Measurements from ENCODE around the gene TENM4. TPM values are rescaled to one million over a fixed set of nuclear protein-coding genes. Genes with fewer than 3 reads are reported as not detected.
A peak's percentile ranks its signal among the peaks of the same experiment; 100 is the strongest.

The TENM4 gene
- total and polyA plus RNA-seq, 4 experiments from 2014 or later = 0.25 to 0.28 TPM; not detected in 2

GRCh38 chr11:79332017-79332416 lies 108.8 kb downstream of the TENM4 start:
- Mint-ChIP-seq H3K27me3 (no peaks in the 10 kb centered on the region), H3K4me1 (no peaks in the 10 kb centered on the region), H3K27ac (no peak overlapping the region), H3K4me3 (no peak overlapping the region), H3K9me3 (peaks cover 0 to 3% (median 0%) of the 10 kb centered on the region in 8 donors), H3K36me3 (no peaks in the 10 kb centered on the region)
- no peaks in the 10 kb centered on the region for H3K4me1 ChIP-seq (ENCODE audit: insufficient read depth, low read length)
- H3K4me3 ChIP-seq (ENCODE audit: low read length in 2 of 2) = no peak overlapping the region
- intact Hi-C loops (cut with micrococcal nuclease) = no loop called here
- H3K9me3 ChIP-seq (ENCODE audit: control insufficient read depth in 1 of 2, low read length in 2 of 2) = no peaks in the 10 kb centered on the region
- H3K27me3 ChIP-seq (ENCODE audit: insufficient read depth, low read length) = no peaks in the 10 kb centered on the region
- CTCF ChIA-PET (ENCODE audit: partially characterized antibody) = no interaction called here
- no peak overlapping the region for H3K27ac ChIP-seq (ENCODE audit: low read depth, low read length)
- no peak for DNase-seq
- POLR2A ChIA-PET (ENCODE audit: partially characterized antibody) = no interaction called here
- H3K36me3 ChIP-seq (ENCODE audit: insufficient read depth, low read length) = no peaks in the 10 kb centered on the region

DNA sequence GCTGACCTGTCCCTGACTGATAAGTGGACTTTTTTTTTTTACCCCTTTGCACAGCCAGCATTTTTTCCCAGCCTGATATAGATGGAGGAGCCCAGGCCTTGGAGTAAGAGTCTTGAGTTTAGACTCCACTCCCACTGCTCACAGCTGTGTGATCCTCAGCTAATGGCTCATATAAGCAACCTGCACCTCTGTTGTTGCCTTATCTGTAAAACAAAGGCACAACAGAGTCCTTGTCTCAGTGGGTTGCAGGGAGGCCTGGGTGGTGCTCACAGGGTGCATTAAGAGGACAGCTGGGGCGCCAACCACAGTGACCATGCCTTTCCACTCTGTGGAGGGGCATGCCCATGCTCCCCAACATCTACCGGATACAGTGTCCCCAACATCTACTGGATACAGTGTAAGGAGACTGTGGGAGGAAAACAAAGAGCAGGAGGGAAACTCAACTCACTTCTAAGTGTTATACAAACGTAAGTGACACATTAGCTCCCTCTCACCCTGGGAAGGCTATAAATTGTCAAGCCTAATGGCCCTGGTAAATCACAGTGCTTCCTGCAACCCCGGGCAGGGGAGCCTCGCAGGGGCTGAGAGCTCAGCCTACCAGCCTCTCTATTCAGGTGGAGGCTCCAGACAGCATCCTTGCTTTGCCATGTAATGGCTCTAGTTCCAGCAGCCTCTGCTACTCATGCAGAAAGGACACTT lies 109.5 kb downstream of the TENM4 start:
- Mint-ChIP-seq H3K4me3 (no peak overlapping the region), H3K4me1 (no peaks in the 10 kb centered on the region), H3K27ac (no peak overlapping the region), H3K36me3 (no peaks in the 10 kb centered on the region), H3K9me3 (peaks cover 0 to 3% (median 0%) of the 10 kb centered on the region in 8 donors), H3K27me3 (no peaks in the 10 kb centered on the region)
- CTCF ChIA-PET (ENCODE audit: partially characterized antibody) = no interaction called here
- Histone ChIP-seq H3K27ac (ENCODE audit: low read depth, low read length) (no peak overlapping the region), H3K27me3 (ENCODE audit: insufficient read depth, low read length) (no peaks in the 10 kb centered on the region), H3K9me3 (ENCODE audit: control insufficient read depth in 1 of 2, low read length in 2 of 2) (no peaks in the 10 kb centered on the region), H3K36me3 (ENCODE audit: insufficient read depth, low read length) (no peaks in the 10 kb centered on the region), H3K4me1 (ENCODE audit: insufficient read depth, low read length) (no peaks in the 10 kb centered on the region), H3K4me3 (ENCODE audit: low read length in 2 of 2) (no peak overlapping the region)
- DNase-seq = no peak
- POLR2A ChIA-PET (ENCODE audit: partially characterized antibody) = no interaction called here
- intact Hi-C loops (cut with micrococcal nuclease) = no loop called here

DNA sequence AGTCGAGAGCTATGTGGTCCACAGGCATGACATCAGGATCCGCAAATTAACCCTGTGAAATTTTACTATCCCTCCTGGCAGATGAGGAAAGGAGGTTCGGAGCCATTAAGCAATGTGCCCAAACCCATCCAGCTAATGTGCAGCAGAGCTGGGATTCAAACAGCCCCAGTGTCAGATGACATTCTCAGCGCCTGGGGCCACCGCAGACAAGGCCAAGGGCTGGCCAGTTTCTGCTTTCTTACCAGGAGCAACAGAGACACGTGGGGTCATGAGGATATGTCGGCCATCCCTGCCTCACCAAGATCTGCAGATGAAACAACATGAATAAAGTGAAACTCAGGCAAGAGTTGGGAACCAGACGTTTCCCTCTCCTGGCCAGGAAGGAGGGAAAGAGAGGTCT lies 110.2 kb downstream of the TENM4 start:
- H3K4me3 Mint-ChIP-seq = no peak overlapping the region
- CTCF ChIA-PET (ENCODE audit: partially characterized antibody) = no interaction called here
- H3K27me3 Mint-ChIP-seq = no peaks in the 10 kb centered on the region
- POLR2A ChIA-PET (ENCODE audit: partially characterized antibody) = no interaction called here
- Histone ChIP-seq H3K4me3 (ENCODE audit: low read length in 2 of 2) (no peak overlapping the region), H3K36me3 (ENCODE audit: insufficient read depth, low read length) (no peaks in the 10 kb centered on the region), H3K9me3 (ENCODE audit: control insufficient read depth in 1 of 2, low read length in 2 of 2) (no peaks in the 10 kb centered on the region), H3K27ac (ENCODE audit: low read depth, low read length) (no peak overlapping the region), H3K4me1 (ENCODE audit: insufficient read depth, low read length) (no peaks in the 10 kb centered on the region), H3K27me3 (ENCODE audit: insufficient read depth, low read length) (no peaks in the 10 kb centered on the region)
- no peaks in the 10 kb centered on the region for H3K4me1 Mint-ChIP-seq
- intact Hi-C loops (cut with micrococcal nuclease) = no loop called here
- DNase-seq = no peak
- no peaks in the 10 kb centered on the region for H3K36me3 Mint-ChIP-seq
- no peak overlapping the region for H3K27ac Mint-ChIP-seq
- peaks cover 0 to 3% (median 0%) of the 10 kb centered on the region in 8 donors for H3K9me3 Mint-ChIP-seq

DNA sequence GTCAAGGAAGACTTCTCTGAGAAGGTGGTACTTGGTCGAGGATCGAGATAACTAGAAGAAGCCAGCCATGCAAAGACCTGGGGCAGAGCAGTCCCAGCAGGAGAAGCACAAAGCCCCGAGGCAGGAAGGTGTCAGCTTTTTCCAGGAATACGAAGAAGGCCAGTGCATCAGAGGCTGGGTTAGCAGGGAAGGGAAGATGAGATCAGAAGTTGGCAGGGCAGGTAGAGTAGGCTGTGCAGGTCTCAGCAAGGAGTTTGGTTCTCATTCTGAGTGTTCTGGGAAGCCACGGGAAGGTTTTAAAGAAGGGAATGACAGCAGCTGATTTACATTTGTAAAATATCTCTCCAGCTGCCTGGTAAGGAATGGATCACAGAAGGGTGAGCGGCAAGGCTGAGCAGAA lies 111.3 kb downstream of the TENM4 start:
- ChIA-PET POLR2A (ENCODE audit: partially characterized antibody) (no interaction called here), CTCF (ENCODE audit: partially characterized antibody) (no interaction called here)
- no peaks in the 10 kb centered on the region for H3K36me3 ChIP-seq (ENCODE audit: insufficient read depth, low read length)
- no peak overlapping the region for H3K4me3 Mint-ChIP-seq
- peaks cover 0 to 3% (median 0%) of the 10 kb centered on the region in 8 donors for H3K9me3 Mint-ChIP-seq
- no peak for DNase-seq
- H3K27me3 Mint-ChIP-seq = no peaks in the 10 kb centered on the region
- no peaks in the 10 kb centered on the region for H3K36me3 Mint-ChIP-seq
- H3K4me1 Mint-ChIP-seq = no peaks in the 10 kb centered on the region
- no peak overlapping the region for H3K4me3 ChIP-seq (ENCODE audit: low read length in 2 of 2)
- no peak overlapping the region for H3K27ac ChIP-seq (ENCODE audit: low read depth, low read length)
- H3K9me3 ChIP-seq (ENCODE audit: control insufficient read depth in 1 of 2, low read length in 2 of 2) = no peaks in the 10 kb centered on the region
- H3K27me3 ChIP-seq (ENCODE audit: insufficient read depth, low read length) = no peaks in the 10 kb centered on the region
- H3K27ac Mint-ChIP-seq = no peak overlapping the region
- no peaks in the 10 kb centered on the region for H3K4me1 ChIP-seq (ENCODE audit: insufficient read depth, low read length)
- intact Hi-C loops (cut with micrococcal nuclease) = no loop called here

DNA sequence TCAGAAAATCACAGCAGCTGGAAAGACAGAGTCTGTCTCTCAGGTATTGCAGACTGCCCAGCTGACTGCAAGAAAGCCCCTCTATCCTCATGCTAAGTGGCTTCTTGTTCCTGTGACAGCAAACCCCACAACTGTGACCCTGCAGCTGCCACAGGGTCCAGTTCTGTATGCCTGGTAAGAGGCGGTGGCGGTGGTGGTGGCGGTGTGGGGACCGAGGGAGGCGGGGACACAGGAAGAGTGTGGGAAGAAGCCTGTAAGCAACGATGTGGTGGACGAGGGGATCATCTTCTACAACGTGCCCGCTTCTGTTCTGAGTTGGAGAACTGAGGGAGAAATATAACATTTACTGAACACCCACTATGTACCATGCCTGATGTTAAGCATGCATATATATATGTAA lies 112.4 kb downstream of the TENM4 start:
- no peaks in the 10 kb centered on the region for H3K36me3 Mint-ChIP-seq
- no peaks in the 10 kb centered on the region for H3K4me1 Mint-ChIP-seq
- intact Hi-C loops (cut with micrococcal nuclease) = no loop called here
- Histone ChIP-seq H3K4me3 (ENCODE audit: low read length in 2 of 2) (no peak overlapping the region), H3K27ac (ENCODE audit: low read depth, low read length) (no peak overlapping the region), H3K36me3 (ENCODE audit: insufficient read depth, low read length) (no peaks in the 10 kb centered on the region), H3K4me1 (ENCODE audit: insufficient read depth, low read length) (no peaks in the 10 kb centered on the region), H3K9me3 (ENCODE audit: control insufficient read depth in 1 of 2, low read length in 2 of 2) (no peaks in the 10 kb centered on the region), H3K27me3 (ENCODE audit: insufficient read depth, low read length) (no peaks in the 10 kb centered on the region)
- H3K9me3 Mint-ChIP-seq = peaks cover 0 to 3% (median 1%) of the 10 kb centered on the region in 8 donors
- H3K27ac Mint-ChIP-seq = no peak overlapping the region
- no peak for DNase-seq
- H3K4me3 Mint-ChIP-seq = no peak overlapping the region
- CTCF ChIA-PET (ENCODE audit: partially characterized antibody) = no interaction called here
- H3K27me3 Mint-ChIP-seq = no peaks in the 10 kb centered on the region
- POLR2A ChIA-PET (ENCODE audit: partially characterized antibody) = no interaction called here

GRCh38 chr11:79325851-79326250 lies 115.0 kb downstream of the TENM4 start:
- Histone ChIP-seq H3K9me3 (ENCODE audit: control insufficient read depth in 1 of 2, low read length in 2 of 2) (no peaks in the 10 kb centered on the region), H3K36me3 (ENCODE audit: insufficient read depth, low read length) (no peaks in the 10 kb centered on the region), H3K4me3 (ENCODE audit: low read length in 2 of 2) (no peak overlapping the region), H3K27ac (ENCODE audit: low read depth, low read length) (no peak overlapping the region), H3K27me3 (ENCODE audit: insufficient read depth, low read length) (no peaks in the 10 kb centered on the region), H3K4me1 (ENCODE audit: insufficient read depth, low read length) (no peaks in the 10 kb centered on the region)
- Mint-ChIP-seq H3K27me3 (no peaks in the 10 kb centered on the region), H3K9me3 (peaks cover 0 to 3% (median under 1%) of the 10 kb centered on the region in 8 donors), H3K4me1 (no peaks in the 10 kb centered on the region), H3K36me3 (no peaks in the 10 kb centered on the region), H3K4me3 (no peak overlapping the region), H3K27ac (peak overlapping the region in 1 of 7 donors; percentile 25)
- POLR2A ChIA-PET (ENCODE audit: partially characterized antibody) = no interaction called here
- intact Hi-C loops (cut with micrococcal nuclease) = no loop called here
- CTCF ChIA-PET (ENCODE audit: partially characterized antibody) = no interaction called here
- no peak for DNase-seq

GRCh38 chr11:79321263-79321662 lies 119.6 kb downstream of the TENM4 start:
- intact Hi-C loops (cut with micrococcal nuclease) = no loop called here
- Histone ChIP-seq H3K27ac (ENCODE audit: low read depth, low read length) (no peak overlapping the region), H3K4me3 (ENCODE audit: low read length in 2 of 2) (no peak overlapping the region), H3K27me3 (ENCODE audit: insufficient read depth, low read length) (no peaks in the 10 kb centered on the region), H3K4me1 (ENCODE audit: insufficient read depth, low read length) (no peaks in the 10 kb centered on the region), H3K9me3 (ENCODE audit: control insufficient read depth in 1 of 2, low read length in 2 of 2) (no peaks in the 10 kb centered on the region), H3K36me3 (ENCODE audit: insufficient read depth, low read length) (no peaks in the 10 kb centered on the region)
- Mint-ChIP-seq H3K36me3 (no peaks in the 10 kb centered on the region), H3K9me3 (peaks cover 0 to 2% (median under 1%) of the 10 kb centered on the region in 8 donors), H3K27ac (no peak overlapping the region), H3K4me1 (no peaks in the 10 kb centered on the region), H3K27me3 (no peaks in the 10 kb centered on the region), H3K4me3 (no peak overlapping the region)
- CTCF ChIA-PET (ENCODE audit: partially characterized antibody) = interaction anchor here (0.7 kb wide), 1 partner anchor 337 kb away, joined by 4 read pairs; no protein-coding TSS in a partner anchor
- DNase-seq = no peak
- POLR2A ChIA-PET (ENCODE audit: partially characterized antibody) = no interaction called here

All from CD4-positive, alpha-beta memory T cell (primary cell).